NB4 (cell line): ENCODE results near the gene UROC1.

Source experiments
- CTCF ChIP-seq: IDR thresholded peaks from one replicate; pipeline ENCODE4 v1.5.1; 2012; ENCODE audit warnings: low read depth, low read length
- MYC ChIP-seq: IDR thresholded peaks from 2 replicates; pipeline ENCODE4 v1.6.1; 2011; ENCODE audit warnings: low read depth, low read length
- POLR2A ChIP-seq: IDR thresholded peaks from 2 replicates; pipeline ENCODE4 v1.6.1; 2011; ENCODE audit warnings: mild to moderate bottlenecking; ENCODE audit not compliant: insufficient read length; ENCODE audit errors: extremely low read depth

GRCh38 chr3:126464997-126465396, 52.6 kb downstream of the UROC1 start:
- TF ChIP-seq CTCF: no peak
- no peak for TF ChIP-seq POLR2A
- no peak for TF ChIP-seq MYC
